Type B pancreatic cell (in vitro differentiated cells): ENCODE data around the gene SLC22A15. TPM values are rescaled to one million over a fixed set of nuclear protein-coding genes. Genes with fewer than 3 reads are reported as not detected.

ENCODE experiments used
- DNase-seq: peaks from one replicate; pipeline ENCODE4 v3.0.0; 2021; ENCODE audit warnings: mixed read lengths; ENCODE audit not compliant: unreplicated experiment; ENCODE audit errors: extremely low spot score
- H3K27ac Mint-ChIP-seq: 2 replicates; pipeline ENCODE4 v1.8.0; 2021; ENCODE audit warnings: mild to moderate bottlenecking, mixed read lengths
- H3K27me3 Mint-ChIP-seq: 2 replicates; pipeline ENCODE4 v1.8.0; 2021; ENCODE audit warnings: mixed read lengths
- H3K36me3 Mint-ChIP-seq: 2 replicates; pipeline ENCODE4 v1.8.0; 2021; ENCODE audit warnings: mixed read lengths
- H3K4me1 Mint-ChIP-seq: one replicate; pipeline ENCODE4 v1.8.0; 2021; ENCODE audit warnings: mixed read lengths; ENCODE audit not compliant: unreplicated experiment
- H3K4me3 Mint-ChIP-seq: 2 replicates; pipeline ENCODE4 v1.8.0; 2021; ENCODE audit warnings: mild to moderate bottlenecking, mixed read lengths
- H3K9me3 Mint-ChIP-seq: 2 replicates; pipeline ENCODE4 v1.8.0; 2021; ENCODE audit warnings: mixed read lengths
- total RNA-seq: library from RNA; stranded (reverse); gene quantifications from 2 replicates; pipeline ENCODE4 v1.2.1, GENCODE V29; 2021; ENCODE audit warnings: low replicate concordance
- TF ChIP-seq, protein P1 (sequence below): fragments of 200-600 bp; sonication (generic); conservative IDR thresholded peaks from 2 replicates; pipeline ENCODE4 v1.5.0; 2021; ENCODE audit warnings: antibody characterized with exemption, mild to moderate bottlenecking

SLC22A15 gene
- total RNA-seq, 1 donor from 2014 or later, result 3.9 TPM

DNA sequence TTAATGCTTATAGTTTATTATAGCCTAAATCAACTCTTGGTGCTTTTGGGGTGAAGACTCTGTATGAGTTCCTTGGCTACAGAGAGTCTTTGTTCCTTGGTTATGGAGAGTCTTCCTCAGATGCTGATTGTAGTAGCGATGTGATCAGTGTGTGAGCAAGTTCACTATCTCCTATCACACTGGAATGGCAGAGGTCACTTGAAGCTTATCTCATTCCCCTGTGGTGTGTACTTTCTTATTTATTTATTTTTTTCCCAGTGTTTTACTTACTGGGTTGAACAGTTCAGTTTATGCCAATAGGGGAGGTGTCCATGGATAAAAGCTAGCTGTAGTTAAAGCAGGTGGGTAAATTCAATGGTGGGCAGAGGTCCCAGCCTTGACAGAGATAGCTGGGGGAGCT lies 114.8 kb downstream of the SLC22A15 start:
- H3K4me1 Mint-ChIP-seq, result no peaks in the 10 kb centered on the region
- H3K36me3 Mint-ChIP-seq, result no peaks in the 10 kb centered on the region
- TF ChIP-seq, protein P1, sequence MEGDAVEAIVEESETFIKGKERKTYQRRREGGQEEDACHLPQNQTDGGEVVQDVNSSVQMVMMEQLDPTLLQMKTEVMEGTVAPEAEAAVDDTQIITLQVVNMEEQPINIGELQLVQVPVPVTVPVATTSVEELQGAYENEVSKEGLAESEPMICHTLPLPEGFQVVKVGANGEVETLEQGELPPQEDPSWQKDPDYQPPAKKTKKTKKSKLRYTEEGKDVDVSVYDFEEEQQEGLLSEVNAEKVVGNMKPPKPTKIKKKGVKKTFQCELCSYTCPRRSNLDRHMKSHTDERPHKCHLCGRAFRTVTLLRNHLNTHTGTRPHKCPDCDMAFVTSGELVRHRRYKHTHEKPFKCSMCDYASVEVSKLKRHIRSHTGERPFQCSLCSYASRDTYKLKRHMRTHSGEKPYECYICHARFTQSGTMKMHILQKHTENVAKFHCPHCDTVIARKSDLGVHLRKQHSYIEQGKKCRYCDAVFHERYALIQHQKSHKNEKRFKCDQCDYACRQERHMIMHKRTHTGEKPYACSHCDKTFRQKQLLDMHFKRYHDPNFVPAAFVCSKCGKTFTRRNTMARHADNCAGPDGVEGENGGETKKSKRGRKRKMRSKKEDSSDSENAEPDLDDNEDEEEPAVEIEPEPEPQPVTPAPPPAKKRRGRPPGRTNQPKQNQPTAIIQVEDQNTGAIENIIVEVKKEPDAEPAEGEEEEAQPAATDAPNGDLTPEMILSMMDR, result no peak
- no peaks in the 10 kb centered on the region for H3K27me3 Mint-ChIP-seq
- no peak overlapping the region for H3K4me3 Mint-ChIP-seq
- DNase-seq, result no peak
- peaks cover 12% of the 10 kb centered on the region for H3K9me3 Mint-ChIP-seq
- H3K27ac Mint-ChIP-seq, result no peak overlapping the region

DNA sequence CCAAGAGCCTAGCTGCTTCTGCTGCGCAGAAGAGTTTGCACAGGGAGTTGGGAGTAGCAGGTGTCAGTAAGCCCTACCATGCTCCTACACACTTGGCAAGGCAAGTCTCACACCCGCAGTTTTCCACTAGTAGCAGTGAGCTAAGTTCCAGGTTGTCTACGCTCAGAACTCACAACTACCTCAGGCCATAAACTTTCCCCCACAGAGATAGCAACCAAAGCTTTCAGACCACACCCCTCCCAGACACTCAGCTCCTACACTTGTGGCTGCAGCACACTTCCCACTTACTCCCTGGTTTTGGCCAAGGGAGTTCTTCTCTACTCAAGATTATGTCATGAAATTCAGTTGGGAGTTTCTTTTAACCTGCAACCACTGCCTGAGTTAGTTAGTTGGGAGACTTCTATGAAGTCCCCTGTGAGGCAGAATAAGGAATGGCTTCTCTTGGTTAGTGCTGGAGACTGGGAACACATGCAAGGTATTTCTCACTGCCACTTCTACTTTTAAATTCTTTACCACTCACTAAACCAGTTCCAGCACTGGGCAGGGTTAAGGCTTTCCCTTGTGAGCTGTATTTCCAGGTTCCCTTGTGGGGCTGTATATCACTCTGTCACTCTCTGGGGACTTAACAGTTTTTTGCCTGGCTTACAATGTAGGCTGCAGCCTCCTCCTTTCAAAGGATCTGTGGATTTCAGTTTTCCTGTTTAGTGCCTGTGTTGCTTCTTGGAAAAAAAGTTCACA lies 116.6 kb downstream of the SLC22A15 start:
- Mint-ChIP-seq H3K36me3 (no peaks in the 10 kb centered on the region), H3K27ac (peak overlapping the region; percentile 85), H3K27me3 (no peaks in the 10 kb centered on the region), H3K4me1 (no peaks in the 10 kb centered on the region), H3K9me3 (peaks cover 17% of the 10 kb centered on the region), H3K4me3 (peak overlapping the region; percentile 69)
- TF ChIP-seq, protein P1, result no peak
- no peak for DNase-seq

DNA sequence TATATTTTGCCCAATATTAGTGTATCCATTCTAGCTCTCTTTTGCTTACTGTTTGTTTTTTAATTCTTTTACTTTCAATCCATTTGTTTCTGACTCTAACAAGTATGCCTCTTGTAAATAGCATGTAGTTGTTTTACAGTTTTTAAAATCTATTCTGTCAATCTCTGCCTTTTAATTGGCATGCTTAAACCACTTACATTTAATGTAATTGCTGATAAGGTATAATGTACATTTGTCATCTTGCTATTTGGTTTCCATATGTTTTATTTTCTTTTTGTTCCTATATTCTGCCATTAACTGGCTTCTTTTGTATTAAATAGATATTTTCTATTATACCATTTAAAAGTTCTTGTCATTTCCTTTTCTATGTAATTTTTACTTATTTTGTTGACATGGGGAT lies 118.7 kb downstream of the SLC22A15 start:
- Mint-ChIP-seq H3K9me3 (peaks cover 10% of the 10 kb centered on the region), H3K4me1 (no peaks in the 10 kb centered on the region), H3K27me3 (no peaks in the 10 kb centered on the region), H3K36me3 (no peaks in the 10 kb centered on the region), H3K4me3 (no peak overlapping the region), H3K27ac (no peak overlapping the region)
- TF ChIP-seq, protein P1, result no peak
- no peak for DNase-seq

DNA sequence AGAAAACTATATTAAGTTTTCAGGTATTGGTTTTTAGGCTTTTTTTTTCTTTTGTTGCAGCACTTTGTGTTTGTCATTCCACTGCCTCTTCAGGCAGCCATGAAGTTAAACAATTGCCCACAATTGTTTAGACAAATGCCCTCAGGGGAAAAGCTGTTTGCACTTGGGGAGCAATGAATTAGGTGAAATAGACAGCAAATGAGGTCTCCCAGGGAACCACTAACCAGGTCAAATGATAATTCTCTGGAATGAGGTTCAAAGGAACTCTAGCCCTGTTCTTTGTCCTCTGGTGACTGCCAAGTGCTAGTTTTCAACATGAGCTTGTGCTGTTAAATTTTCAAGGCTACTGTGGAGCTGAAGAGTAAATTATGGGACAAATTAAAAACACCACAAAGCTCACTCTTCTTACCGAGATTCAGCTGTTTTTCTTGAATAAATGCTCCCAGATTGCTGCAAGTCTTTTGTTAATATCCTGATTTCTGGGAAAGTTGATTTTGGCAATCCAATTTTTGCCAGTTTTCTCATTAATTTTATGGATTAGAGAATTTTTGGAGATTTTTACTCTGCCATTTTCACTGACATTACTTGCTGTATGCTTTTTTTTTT lies 119.8 kb downstream of the SLC22A15 start:
- peaks cover 4% of the 10 kb centered on the region for H3K9me3 Mint-ChIP-seq
- TF ChIP-seq, protein P1, result no peak
- no peak overlapping the region for H3K27ac Mint-ChIP-seq
- no peaks in the 10 kb centered on the region for H3K4me1 Mint-ChIP-seq
- H3K27me3 Mint-ChIP-seq, result no peaks in the 10 kb centered on the region
- H3K36me3 Mint-ChIP-seq, result no peaks in the 10 kb centered on the region
- no peak overlapping the region for H3K4me3 Mint-ChIP-seq
- DNase-seq, result no peak

DNA sequence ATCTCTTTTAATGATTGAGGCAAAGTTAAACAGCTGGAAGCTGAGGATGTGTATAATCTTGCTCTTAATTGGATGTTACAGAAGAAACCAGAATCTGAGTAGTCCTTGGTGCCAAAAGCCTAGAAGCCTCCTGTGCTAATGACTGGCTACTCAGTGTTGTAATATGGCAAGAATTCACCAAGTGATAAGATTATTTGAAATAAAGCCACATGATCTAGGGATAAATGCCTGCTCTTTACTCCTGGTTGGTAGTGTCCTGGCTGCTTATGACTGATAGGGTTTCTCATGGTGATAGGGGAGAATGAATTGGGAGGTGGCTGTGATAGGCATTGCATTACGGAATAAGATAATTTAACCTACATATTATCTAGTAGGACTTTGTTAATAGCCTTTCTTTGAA lies 121.3 kb downstream of the SLC22A15 start:
- Mint-ChIP-seq H3K27me3 (no peaks in the 10 kb centered on the region), H3K27ac (no peak overlapping the region), H3K9me3 (peaks cover 4% of the 10 kb centered on the region), H3K4me3 (no peak overlapping the region), H3K36me3 (no peaks in the 10 kb centered on the region), H3K4me1 (no peaks in the 10 kb centered on the region)
- TF ChIP-seq, protein P1, result no peak
- no peak for DNase-seq
